GM12878 (cell line): ENCODE measurements around the gene TECR. TPM values are rescaled to one million over a fixed set of nuclear protein-coding genes. Genes with fewer than 3 reads are reported as not detected.

Experiments
- ATAC-seq: fragments of 200-7000 bp; cut with Tn5 transposase; 3 replicates; pipeline ENCODE4 v1.9.1; 2020; ENCODE audit warnings: mild to moderate bottlenecking, moderate library complexity
- BruUV-seq: library from RNA; stranded (reverse); fragments of 400-500 nt; replicated peaks from 2 replicates; lab custom pipeline; 2021; lab: Mats Ljungman, UMichigan
- CTCF ChIA-PET: fragments of 300-600 bp; sonication (Branson Sonifier 250); formaldehyde crosslinking; extraction: SDS; loops from one replicate; lab custom pipeline; 2021; ENCODE audit warnings: inconsistent platforms; lab: Yijun Ruan, JAX
- POLR2A ChIA-PET: fragments of 350-600 bp; formaldehyde crosslinking; extraction: SDS; loops from one replicate; lab custom pipeline; 2021; ENCODE audit warnings: inconsistent platforms; lab: Charles Lee
- RAD21 ChIA-PET: fragments of 300-600 bp; sonication (Branson Sonifier 250); formaldehyde crosslinking; loops from one replicate; lab custom pipeline; 2023; ENCODE audit warnings: antibody characterized with exemption; ENCODE audit not compliant: unreplicated experiment; lab: Charles Lee
- SMC1A ChIA-PET: fragments of 300-600 bp; sonication (Branson Sonifier 250); formaldehyde crosslinking; loops from one replicate; lab custom pipeline; 2023; ENCODE audit not compliant: unreplicated experiment, uncharacterized antibody; lab: Charles Lee
- DNase-seq: peaks from one replicate; pipeline ENCODE4 v3.0.0-alpha.2; 2011; ENCODE audit warnings: low read depth, low spot score
- FAIRE-seq: peaks from 3 replicates; lab custom pipeline; 2011; peaks lifted over from hg19 to GRCh38; lab: Jason Lieb, UNC
- H2AFZ ChIP-seq: 2 replicates; pipeline ENCODE4 v1.6.0; 2011; ENCODE audit warnings: low read depth, low read length, control low read depth; ENCODE audit not compliant: control insufficient read depth
- H3K27ac ChIP-seq: 2 replicates; pipeline ENCODE4 v1.5.1; 2011; ENCODE audit warnings: control low read depth; ENCODE audit not compliant: control insufficient read depth, insufficient read depth
- H3K27me3 ChIP-seq, 2 experiments: replicated peaks in 1 of 2; 2 replicates each; pipeline versions ENCODE4 v1.6.0 to v1.6.1; 2011; ENCODE audit warnings: low read length in 1 of 2; ENCODE audit not compliant: control insufficient read depth in 2 of 2, insufficient read depth in 2 of 2
- H3K36me3 ChIP-seq, 2 experiments: 2 replicates each; pipeline ENCODE4 v1.5.1; 2011; ENCODE audit warnings: low read length in 1 of 2; ENCODE audit not compliant: control insufficient read depth in 2 of 2, insufficient read depth in 2 of 2
- H3K4me1 ChIP-seq: 2 replicates; pipeline ENCODE4 v1.6.1; 2011; ENCODE audit warnings: mild to moderate bottlenecking, low read length, moderate library complexity, mixed read lengths; ENCODE audit not compliant: control insufficient read depth, insufficient read depth
- H3K4me2 ChIP-seq: 2 replicates; pipeline ENCODE4 v1.6.0; 2011; ENCODE audit warnings: control low read depth; ENCODE audit not compliant: control insufficient read depth, insufficient read depth
- H3K4me3 ChIP-seq: fragments of 200-600 bp; sonication (generic); 2 replicates; pipeline ENCODE4 v1.5.1; 2016
- H3K79me2 ChIP-seq: 2 replicates; pipeline ENCODE4 v1.6.0; 2011; ENCODE audit warnings: low read length; ENCODE audit not compliant: control insufficient read depth, insufficient read depth
- H3K9ac ChIP-seq: 2 replicates; pipeline ENCODE4 v1.8.0; 2011; ENCODE audit warnings: low read length, control low read depth, mixed read lengths; ENCODE audit not compliant: control insufficient read depth, insufficient read depth
- H3K9me3 ChIP-seq: replicated peaks from 3 replicates; pipeline ENCODE4 v1.5.1; 2011; ENCODE audit warnings: mild to moderate bottlenecking, low read length; ENCODE audit not compliant: control insufficient read depth, insufficient read depth
- H4K20me1 ChIP-seq: 2 replicates; pipeline ENCODE4 v1.6.0; 2011; ENCODE audit not compliant: control insufficient read depth, insufficient read depth
- BACH1 ChIP-seq: fragments of 450-650 bp; IDR thresholded peaks from 2 replicates; pipeline ENCODE4 v1.6.1; 2017; ENCODE audit warnings: mild to moderate bottlenecking, borderline replicate concordance
- CREM ChIP-seq: IDR thresholded peaks from 2 replicates; pipeline ENCODE4 v1.6.1; 2014; ENCODE audit warnings: antibody characterized with exemption, low read depth
- DPF2 ChIP-seq: fragments of 450-650 bp; IDR thresholded peaks from 2 replicates; pipeline ENCODE4 v1.6.1; 2017; ENCODE audit warnings: mild to moderate bottlenecking
- GATAD2B ChIP-seq: fragments of 450-650 bp; conservative IDR thresholded peaks from 2 replicates; pipeline ENCODE4 v1.6.1; 2017; ENCODE audit warnings: low read depth, mild to moderate bottlenecking, moderate library complexity
- HDAC2 ChIP-seq: fragments of 200-600 bp; sonication (generic); IDR thresholded peaks from 2 replicates; pipeline ENCODE4 v1.6.1; 2017
- SPI1 ChIP-seq: IDR thresholded peaks from 2 replicates; pipeline ENCODE4 v1.6.1; 2011; ENCODE audit warnings: low read depth, mild to moderate bottlenecking, low read length, moderate library complexity, borderline replicate concordance; ENCODE audit not compliant: insufficient read depth
- WGBS: methylation state at CpG from one replicate; pipeline ENCODE4 v1.1.6; 2016; ENCODE audit warnings: low lambda C conversion rate; ENCODE audit not compliant: insufficient replicate concordance, insufficient coverage; ENCODE audit errors: missing lambda C conversion rate; 5-methylcytosine and 5-hydroxymethylcytosine counted together
- in situ Hi-C: fragments of 300-500 bp; cut with MboI; formaldehyde crosslinking; loops from 9 replicates; pipeline ENCODE4 v1.14.3; 2018; ENCODE audit warnings: mixed read lengths
- intact Hi-C: fragments of 100-400 bp; cut with micrococcal nuclease; formaldehyde crosslinking; loops from one replicate; pipeline ENCODE4 v1.14.2; 2022; ENCODE audit not compliant: unreplicated experiment
- polyA plus RNA-seq, 11 experiments: library from polyadenylated mRNA; depleted of rRNA in 4 of 11; unstranded in 6 of 11; stranded (reverse) in 5 of 11; fragments of >200 nt; fragmentation: Nextera tagmentation in 4 of 11; fragmentation: Illumina TruSeq in 1 of 11; extraction: Ambion mirVana in 4 of 11; extraction: Trizol in 1 of 11; gene quantifications; 1 replicate in 1 of 11; 2 replicates in 10 of 11; pipeline versions ENCODE4 v1.2.1 to v1.2.3, GENCODE V29; 2011 to 2016; ENCODE audit warnings: inconsistent platforms in 2 of 11, missing spikeins in 2 of 11, low read depth in 1 of 11
- total RNA-seq, 4 experiments: library from RNA; depleted of rRNA in 3 of 4; stranded (reverse); fragments of >200 nt in 3 of 4; fragmentation: Illumina TruSeq in 1 of 4; extraction: Trizol in 1 of 4; gene quantifications; 2 replicates each; pipeline versions ENCODE4 v1.2.1 to v1.2.3, GENCODE V29; 2013 to 2021
- TF ChIP-seq, protein P1 (sequence below): fragments of 450-650 bp; IDR thresholded peaks from 2 replicates; pipeline ENCODE4 v1.6.1; 2017; ENCODE audit warnings: borderline replicate concordance
- TF ChIP-seq, protein P2 (sequence below): fragments of 450-650 bp; formaldehyde crosslinking; IDR thresholded peaks from 2 replicates; pipeline ENCODE4 v1.4.0; 2022; ENCODE audit warnings: mild to moderate bottlenecking, moderate library complexity
- TF ChIP-seq, protein P3 (sequence below): IDR thresholded peaks from 2 replicates; pipeline ENCODE4 v1.6.1; 2012; ENCODE audit warnings: low read depth, low read length, improper control_type of control experiment

Gene TECR
- total and polyA plus RNA-seq, 10 of the 15 experiments (the other 5 are each of a cell fraction or from before 2014, with no cell fraction given) = 9.6 to 157 (median 64.2) TPM

DNA sequence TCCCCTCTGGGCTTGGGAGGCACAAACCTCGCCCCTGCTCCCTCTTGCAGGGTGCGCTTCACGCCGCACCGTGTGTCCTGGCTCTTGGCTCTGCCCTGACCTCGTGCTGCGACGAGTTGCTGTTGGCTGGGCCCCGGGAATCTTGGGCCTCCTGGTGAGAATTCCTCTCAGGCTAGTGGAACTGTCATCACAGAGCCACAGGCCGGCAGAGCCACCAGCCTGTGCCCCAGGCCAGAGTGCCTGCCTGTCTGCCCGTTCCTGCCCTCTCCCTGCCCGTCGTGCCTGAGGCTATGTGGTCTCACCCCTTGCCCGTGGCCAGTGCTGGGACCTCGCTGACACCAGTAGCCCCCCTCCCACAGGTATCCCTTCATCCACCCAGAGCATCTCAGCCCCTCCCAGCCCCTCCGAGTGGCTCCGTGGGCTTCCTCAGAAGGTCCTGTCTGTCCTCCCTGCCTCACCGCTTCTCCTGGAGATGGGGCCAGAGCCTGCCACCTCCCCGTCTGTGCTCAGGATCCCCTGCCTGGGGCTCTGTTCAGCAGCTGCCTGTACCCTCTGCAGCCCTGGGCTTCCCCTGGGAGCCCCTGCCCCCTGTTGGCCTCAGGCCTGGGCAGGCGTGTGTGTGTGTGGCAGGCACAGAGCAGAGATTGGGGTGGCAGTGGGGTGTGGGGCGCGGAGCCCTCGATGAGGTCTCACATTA, 29.1 kb downstream of the TECR start:
- DNase-seq (no peak), FAIRE-seq (no peak), ATAC-seq (no peak)
- H3K4me2 ChIP-seq = no peak overlapping the region
- TF ChIP-seq DPF2 = no peak
- TF ChIP-seq, protein P1, sequence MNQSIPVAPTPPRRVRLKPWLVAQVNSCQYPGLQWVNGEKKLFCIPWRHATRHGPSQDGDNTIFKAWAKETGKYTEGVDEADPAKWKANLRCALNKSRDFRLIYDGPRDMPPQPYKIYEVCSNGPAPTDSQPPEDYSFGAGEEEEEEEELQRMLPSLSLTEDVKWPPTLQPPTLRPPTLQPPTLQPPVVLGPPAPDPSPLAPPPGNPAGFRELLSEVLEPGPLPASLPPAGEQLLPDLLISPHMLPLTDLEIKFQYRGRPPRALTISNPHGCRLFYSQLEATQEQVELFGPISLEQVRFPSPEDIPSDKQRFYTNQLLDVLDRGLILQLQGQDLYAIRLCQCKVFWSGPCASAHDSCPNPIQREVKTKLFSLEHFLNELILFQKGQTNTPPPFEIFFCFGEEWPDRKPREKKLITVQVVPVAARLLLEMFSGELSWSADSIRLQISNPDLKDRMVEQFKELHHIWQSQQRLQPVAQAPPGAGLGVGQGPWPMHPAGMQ = no peak
- TF ChIP-seq, protein P2, sequence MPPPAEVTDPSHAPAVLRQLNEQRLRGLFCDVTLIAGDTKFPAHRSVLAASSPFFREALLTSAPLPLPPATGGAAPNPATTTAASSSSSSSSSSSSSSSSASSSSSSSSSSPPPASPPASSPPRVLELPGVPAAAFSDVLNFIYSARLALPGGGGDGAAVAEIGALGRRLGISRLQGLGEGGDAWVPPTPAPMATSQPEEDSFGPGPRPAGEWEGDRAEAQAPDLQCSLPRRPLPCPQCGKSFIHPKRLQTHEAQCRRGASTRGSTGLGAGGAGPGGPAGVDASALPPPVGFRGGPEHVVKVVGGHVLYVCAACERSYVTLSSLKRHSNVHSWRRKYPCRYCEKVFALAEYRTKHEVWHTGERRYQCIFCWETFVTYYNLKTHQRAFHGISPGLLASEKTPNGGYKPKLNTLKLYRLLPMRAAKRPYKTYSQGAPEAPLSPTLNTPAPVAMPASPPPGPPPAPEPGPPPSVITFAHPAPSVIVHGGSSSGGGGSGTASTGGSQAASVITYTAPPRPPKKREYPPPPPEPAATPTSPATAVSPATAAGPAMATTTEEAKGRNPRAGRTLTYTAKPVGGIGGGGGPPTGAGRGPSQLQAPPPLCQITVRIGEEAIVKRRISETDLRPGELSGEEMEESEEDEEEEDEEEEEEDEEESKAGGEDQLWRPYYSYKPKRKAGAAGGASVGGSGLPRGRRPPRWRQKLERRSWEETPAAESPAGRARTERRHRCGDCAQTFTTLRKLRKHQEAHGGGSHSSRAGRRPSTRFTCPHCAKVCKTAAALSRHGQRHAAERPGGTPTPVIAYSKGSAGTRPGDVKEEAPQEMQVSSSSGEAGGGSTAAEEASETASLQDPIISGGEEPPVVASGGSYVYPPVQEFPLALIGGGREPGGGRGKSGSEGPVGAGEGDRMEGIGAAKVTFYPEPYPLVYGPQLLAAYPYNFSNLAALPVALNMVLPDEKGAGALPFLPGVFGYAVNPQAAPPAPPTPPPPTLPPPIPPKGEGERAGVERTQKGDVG (CRISPR knock-in tag) = no peak
- no peak for TF ChIP-seq SPI1
- TF ChIP-seq HDAC2 = no peak
- no peak for TF ChIP-seq CREM
- TF ChIP-seq GATAD2B = no peak
- no peak for TF ChIP-seq BACH1
- TF ChIP-seq, protein P3, sequence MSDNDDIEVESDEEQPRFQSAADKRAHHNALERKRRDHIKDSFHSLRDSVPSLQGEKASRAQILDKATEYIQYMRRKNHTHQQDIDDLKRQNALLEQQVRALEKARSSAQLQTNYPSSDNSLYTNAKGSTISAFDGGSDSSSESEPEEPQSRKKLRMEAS = no peak
- H3K4me1 ChIP-seq = peaks cover 13% of the 10 kb centered on the region
- RAD21 ChIA-PET = no interaction called here
- intact Hi-C loops (loop anchor here (5.0 kb wide), 1 partner anchor 329 kb away; the partner anchor contains the start of gene OR7A17), in situ Hi-C loops (no loop called here)
- H4K20me1 ChIP-seq = no peaks in the 10 kb centered on the region
- H3K9ac ChIP-seq = no peak overlapping the region
- no peak overlapping the region for H3K27ac ChIP-seq
- BruUV-seq = no TSS peak
- SMC1A ChIA-PET = no interaction called here
- no peaks in the 10 kb centered on the region; a peak in 1 of 4 replicates for H3K36me3 ChIP-seq
- CTCF ChIA-PET = interaction anchor here (2.0 to 5.1 kb wide), 2 partner anchors 44 to 128 kb away, joined by 5 to 51 read pairs; no protein-coding TSS in a partner anchor
- H3K79me2 ChIP-seq = peaks cover 2% of the 10 kb centered on the region; the same call in 1 of the 2 replicates
- H3K27me3 ChIP-seq = no peaks in the 10 kb centered on the region
- 87% methylated on average over 23 of the region's 23 CpGs for WGBS
- POLR2A ChIA-PET = no interaction called here
- no peaks in the 10 kb centered on the region for H3K9me3 ChIP-seq
- no peak overlapping the region for H2AFZ ChIP-seq
- H3K4me3 ChIP-seq = no peak overlapping the region
